ENCODE measurements around the gene GLRB.
A peak's percentile ranks its signal among the peaks of the same experiment; 100 is the strongest.
"Not testable (repeated sequence)": the region's sequence is repeated elsewhere in the genome, so short reads cannot be mapped to it uniquely, and the experiment has no call there.

The GLRB gene

DNA sequence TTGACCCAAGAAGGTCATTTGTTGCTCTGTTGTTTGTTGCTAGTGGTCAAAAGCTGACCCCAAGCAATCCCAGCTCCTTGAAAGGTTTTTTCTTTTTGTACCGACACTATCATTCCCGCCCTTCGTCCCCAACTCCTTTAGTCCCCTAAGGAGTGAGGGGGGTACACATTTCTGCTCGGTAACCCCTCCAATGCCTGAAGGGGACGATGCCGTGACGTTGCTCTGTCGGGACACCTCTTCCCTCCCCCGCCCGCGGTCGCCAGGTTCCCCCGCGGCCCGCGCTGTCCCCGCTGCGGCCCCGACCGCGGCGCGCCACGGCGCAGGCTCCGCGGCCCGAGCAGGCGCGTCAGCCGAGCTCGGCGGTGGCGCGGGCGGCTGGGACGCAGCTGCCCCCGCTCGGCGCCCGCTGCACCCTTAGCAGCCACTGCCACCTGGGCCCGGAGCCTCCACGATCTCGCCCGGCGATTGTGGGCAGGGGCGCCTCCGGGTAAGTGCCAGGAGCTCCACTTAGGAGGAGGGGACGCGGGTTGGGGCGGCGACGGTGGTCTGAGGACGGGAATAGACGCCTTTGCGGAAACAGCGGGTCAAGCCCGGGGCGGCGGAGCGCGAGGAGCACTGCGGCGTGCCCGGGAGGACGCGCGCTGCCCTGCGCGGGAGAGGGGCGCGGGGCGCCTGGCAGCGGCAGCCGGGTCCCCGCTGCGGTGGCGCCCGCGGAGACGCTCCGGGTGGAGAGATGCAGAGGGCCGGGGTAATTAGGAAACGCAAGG, at the start of gene GLRB:
Gene GLRB (plus strand): TSS at position 340 of the 767 bp plus-strand sequence. CDS start 1,875 bp downstream, outside the sequence.
- no peak for DNase-seq

DNA sequence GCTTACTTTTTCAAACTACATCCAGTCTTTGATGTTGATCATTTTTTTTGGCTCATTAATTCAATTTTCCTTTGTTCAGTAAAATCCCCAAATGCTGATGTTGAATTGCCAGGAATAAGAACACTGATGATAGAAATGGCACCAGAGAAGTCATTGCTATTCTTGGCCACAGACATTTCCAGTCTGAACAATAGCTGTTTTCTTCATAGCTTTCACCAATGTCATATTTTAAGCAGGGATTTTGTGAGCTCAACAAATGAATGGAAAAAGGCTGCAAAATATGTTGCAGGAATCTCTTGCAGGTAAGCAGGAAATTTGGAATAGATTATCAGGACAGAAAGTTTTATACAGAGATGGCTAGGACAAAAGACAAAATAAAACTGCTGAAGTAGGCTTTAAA, 40.5 kb upstream of the GLRB start:
- no peak for DNase-seq

DNA sequence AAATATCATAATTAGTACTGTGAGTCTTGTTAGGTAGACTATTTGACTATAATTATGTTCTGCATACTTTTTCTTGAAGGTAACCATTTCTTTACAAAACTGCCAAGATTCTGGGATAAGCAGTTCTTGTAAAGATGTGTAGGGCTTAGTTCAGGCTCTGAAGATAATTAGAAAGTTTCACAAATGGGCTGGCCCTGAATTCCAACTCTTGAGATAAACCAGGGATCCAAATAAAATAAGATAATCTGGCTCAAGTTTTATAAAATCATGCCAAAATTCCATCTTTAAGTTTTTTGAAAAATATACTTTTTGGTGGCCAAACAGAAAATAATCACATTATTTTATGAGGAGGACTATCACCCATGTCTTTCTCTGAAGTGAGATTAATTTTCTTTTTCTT, 35.5 kb upstream of the GLRB start:
- no peak for DNase-seq

DNA sequence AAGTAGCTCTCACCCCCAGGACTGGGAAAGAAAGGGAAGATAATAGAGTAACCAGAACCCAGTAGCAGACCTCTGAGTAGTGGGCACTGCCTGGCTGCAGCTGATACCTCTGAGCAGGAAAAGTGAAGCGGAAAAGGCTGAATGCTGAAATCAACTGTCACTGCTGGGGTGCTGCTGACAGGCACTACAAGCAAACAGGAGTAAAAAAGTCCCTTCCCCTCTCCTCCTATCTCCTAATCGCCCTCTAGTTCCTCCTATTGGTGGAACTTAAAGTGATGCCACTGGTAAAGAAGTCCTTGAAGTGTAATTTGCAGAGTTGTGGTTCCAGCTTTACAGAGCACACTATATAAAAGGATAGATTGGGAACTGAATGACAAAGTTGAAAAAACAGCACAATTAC, 32.8 kb upstream of the GLRB start:
- DNase-seq: no peak

DNA sequence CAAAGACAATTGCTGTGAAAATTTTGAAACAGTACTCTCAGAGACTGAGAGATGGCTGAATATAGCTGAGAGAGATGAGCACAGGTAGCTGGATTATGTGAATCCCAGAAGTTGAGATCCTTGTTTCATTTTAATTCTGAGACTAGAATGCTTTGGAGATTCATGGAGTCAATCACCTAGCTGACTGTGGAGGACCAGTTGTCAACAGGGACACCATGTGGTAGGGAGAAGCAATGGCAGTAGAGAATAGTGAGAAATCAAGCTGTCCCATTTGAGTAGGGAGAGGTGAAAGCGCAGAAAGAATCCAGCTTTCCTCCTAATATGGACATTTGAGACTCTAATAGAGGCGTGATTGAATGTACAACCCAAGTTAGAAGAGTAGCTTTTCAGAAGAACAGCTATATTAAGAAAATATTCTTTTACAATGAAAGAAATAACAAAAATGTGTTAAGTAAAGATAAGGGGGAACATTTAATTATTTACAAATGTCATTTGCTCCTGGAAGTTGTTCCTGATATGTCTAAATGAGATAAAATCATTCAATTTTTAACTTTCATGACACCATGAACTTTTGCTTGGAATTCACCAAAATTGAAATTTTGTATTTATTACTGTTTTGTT, 30.3 kb upstream of the GLRB start:
- peak; percentile 11 for DNase-seq

DNA sequence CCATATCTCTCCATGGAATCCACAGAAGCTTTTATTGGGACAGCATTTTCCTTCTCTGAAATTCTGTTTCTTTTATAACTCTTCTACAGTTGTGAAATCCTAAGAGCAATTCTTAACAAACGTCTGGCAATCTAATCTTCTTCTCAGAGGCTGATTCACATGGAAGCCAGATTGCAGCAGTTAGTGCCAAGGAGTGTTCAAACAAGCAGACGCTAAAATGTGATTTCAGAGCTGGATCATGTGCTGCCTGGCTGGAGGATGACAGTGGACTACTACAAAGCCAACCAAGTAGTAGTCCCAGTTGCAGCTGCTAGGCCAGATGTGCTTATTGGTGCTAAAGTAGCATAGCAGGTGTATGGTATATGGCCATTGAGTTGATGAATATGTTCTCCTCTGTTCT, 27.7 kb upstream of the GLRB start:
- no peak for DNase-seq

DNA sequence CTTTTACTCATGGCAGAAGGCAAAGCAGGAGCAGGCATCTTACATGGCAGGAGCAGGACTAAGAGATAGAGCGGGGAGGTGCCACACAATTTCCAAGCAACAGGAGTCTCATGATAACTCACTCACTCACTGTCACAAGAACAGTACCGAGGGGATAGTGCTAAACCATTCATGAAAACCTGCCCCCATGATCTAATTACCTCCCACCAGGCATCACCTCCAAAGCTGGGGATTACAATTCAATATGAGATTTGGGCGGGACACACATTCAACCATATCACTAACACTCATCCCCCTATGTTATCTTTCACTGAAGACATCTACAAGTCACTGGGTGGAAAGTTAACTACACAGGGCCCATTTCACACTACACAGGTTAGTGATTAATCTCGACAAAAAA, 25.4 kb upstream of the GLRB start:
- DNase-seq: no peak

DNA sequence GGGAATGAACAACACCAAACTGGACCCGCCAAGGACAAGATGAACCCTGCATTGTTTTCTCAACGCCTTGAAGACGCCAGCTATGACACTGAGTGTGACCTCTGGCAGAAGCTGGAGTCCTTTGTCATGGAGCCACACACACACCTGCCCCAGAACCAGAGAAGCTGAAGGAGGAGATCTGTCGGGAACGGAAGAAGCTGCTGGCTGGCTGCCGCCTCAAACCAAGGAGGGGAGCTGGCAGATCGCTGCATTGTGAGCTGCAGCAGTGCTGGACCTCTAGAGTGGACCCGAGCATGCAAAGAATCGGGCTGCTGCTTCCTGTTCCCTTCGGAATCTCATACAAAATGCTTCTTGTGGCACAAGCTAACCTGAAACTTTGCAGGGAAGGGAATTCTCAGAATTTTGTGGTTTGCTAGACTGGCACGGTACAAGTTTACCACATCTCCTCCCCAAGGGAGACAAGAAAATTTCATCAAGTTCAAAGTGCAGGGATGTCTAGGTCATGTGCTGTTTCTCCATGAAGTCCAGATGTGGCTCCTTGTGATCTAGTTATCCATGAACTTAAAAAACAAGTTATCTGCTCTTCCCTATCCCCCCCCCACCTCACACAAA, 23.4 kb upstream of the GLRB start:
- DNase-seq: peak; percentile 5

DNA sequence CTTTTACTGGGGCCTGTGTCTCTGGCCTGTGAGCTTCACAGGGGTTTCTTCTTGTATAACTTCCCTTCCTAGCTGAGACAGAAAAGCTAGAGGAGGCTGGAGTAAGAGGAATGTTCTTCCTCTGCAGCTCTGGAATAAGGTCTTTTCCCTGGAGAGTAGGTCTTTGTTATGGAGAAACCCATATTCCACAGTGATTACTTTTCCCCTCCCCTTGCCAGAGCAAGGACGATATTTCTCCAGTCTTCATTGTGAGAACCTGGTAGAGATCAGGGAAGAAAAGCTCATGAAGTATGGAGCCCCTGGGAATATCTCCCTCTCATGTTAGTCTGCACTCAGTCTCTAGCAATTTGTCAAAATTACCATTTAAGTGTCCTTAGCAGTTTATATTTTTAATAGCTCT, 18.7 kb upstream of the GLRB start:
- DNase-seq: no peak

DNA sequence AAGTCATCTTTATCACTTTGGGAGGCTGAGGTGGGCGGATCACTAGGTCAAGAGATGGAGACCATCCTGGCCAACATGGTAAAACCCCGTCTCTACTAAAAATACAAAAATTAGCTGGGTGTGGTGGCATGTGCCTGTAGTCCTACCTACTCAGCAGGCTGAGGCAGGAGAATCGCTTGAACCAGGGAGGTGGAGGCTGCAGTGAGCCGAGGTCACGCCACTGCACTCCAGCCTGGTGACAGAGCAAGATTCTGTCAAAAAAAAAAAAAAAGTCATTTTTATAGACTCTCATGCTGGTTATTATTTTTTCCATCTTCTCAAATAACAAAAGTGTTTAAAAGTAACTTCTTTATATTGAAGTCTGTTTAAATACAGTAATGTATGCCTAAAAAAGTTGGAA, 17.1 kb upstream of the GLRB start:
- DNase-seq: not testable (repeated sequence)

DNA sequence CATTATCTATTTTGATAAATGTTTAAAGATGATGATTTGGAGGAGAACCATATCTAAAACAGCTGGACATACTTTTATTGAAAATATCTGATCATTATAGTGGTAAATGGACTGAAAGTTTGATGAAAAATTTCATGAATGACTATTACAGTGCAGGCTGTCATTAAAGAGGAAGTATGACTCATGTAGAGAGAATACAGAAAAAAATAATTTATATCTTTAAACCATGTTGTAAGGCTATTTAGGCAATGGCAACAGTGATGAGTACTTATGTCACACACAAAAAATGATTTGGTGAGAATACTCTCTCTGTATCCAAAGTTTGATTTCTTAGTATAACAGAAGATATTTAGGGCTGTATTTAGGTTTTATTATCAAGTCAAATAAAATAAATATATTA, 3.9 kb upstream of the GLRB start:
- no peak for DNase-seq

DNA sequence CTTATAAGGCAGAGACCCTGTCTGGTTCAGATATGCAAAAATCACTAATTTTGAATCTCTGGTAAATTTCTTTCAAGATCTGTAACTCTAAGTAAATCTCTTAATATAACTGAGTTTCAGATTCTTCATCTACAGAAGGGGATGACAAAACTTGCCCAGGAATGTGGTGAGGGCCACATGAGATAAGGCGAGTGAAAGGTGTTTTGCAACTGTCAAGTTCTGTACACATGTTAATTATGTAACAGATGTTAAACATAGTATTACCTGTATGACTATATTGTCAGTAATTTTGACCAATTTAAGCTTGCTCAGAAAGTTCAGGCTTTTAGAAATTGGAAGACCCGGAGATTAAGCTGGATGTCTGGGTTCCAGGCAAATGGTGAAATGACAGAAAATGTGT, 549 bp upstream of the GLRB start:
- no peak for DNase-seq

DNA sequence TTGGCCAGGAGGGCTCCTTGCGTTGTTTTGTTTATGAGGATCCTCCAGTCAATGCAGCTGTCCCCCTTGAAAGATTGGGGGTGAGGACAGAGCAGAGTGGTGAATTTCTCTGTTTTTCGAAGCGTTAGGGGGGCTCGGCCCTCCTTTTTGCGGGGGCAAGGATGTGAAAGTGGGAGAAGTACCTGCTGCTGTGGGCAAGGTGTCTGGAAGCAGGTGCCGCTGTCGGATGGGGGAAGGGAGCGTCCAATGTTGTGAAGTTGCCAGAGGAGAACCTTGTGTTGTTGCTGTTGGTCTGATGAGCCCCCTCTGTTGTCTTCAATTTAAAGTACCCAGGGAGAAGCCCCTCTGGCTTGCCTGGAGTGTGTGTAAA, 613 bp downstream of the GLRB start:
- no peak for DNase-seq

DNA sequence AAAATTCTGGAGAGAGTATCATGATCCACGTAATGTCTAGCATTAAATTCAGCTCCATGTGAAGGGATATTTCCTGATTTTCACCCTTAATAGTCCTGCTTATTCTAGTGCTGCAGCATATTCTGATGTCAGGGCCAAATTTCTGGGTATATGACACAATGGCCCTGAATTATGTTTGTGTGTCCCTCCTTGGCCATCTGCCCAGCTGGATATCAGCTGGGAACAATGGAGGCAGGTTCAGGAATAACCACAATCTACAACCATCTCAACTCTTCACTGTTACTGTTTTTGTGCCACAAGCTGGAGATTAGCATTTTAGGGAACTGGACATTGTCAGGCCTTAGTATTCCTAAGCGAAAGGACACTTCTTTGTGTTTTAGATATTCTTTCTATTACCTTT, 3.5 kb downstream of the GLRB start:
- no peak for DNase-seq

DNA sequence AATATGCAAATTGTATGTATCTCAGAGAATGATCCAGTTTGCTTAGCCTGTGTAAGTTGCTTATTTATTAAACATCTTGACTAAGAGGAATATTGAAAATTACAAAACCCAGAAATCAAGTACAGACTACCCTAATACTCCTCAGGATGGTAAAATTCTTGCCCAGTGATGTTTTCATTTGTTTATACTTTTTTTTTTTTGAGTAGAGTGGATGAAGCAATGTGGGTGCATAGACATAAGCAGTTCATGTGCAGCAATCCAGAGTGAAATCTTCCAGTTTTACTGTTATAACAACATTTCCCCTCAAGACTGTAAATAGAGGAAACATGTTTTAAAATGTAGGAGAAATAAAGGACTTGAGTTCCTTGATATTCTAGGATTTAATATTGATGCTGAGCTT, 4.7 kb downstream of the GLRB start:
- DNase-seq: no peak

DNA sequence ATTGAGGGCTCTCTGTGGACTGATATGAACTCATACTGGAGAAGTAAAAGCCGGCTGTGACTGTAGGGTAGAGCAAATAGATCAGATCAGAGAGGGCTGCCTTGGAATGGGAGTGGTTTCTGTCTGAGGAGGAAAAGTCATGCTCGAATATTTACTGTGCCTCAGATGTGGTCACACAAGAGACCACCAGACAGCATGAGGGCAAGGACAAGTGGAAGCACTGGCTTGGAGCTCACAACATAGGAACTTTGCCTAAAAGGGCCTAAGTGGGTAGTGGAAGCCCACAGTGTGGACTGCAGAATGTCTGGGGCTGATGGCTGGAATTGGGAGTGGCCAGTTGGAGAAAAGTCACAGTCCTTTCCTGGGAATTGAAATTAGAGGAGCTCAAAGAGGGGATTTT, 19.8 kb downstream of the GLRB start:
- no peak for DNase-seq

DNA sequence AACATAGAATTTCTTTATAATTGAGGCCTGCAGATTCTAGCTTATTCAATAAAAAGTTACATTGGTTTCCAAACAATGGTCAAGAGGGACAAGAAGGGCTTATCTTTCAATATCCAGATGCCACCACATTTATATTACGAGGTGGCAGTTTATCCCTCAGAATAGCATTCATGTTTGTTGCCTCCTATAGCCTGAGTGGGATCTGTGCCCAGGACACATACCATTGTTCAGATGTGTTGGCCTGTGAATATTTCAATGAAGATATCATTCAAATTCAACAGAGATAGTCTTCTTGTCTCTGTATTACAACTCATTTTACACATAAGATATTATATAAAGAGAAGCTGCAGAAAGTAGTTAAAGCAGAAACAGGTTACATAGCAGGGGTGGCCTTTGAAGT, 20.5 kb downstream of the GLRB start:
- no peak for DNase-seq

DNA sequence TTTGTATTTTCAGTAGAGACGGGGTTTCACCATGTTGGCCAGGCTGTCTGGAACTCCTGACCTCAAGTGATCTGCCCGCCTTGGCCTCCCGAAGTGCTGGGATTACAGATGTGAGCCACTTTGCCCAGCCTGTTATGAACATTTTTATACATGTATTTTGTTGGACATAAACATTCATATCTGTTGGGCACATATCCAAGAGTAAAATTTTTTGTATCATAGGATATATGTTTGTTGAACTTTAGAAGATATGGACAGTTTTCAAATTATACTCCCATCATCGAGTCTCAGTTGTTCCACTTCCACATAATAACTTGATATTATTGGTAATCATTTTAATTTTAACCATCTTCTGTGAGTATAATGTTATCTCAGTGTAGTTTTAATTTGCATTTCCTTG, 23.6 kb downstream of the GLRB start:
- no peak for DNase-seq

DNA sequence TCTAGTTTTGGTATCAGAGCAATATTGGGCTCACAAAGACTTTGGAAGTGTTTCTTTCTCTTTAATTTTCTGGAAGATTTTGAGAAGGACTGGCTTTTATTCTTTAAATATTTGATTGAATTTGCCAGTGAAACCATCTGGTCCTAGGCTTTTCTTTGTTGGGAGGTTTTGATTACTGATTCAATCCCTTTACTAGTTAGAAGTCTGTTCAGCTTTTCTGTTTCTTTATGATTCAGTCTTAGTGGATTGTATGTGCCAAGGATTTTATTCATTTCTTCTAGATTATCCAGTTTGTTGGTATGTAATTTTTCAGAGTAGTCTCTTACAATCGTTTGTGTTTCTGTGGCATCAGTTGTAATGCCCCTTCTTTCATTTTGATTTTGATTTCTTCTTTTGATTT, 28.6 kb downstream of the GLRB start:
- no peak for DNase-seq

DNA sequence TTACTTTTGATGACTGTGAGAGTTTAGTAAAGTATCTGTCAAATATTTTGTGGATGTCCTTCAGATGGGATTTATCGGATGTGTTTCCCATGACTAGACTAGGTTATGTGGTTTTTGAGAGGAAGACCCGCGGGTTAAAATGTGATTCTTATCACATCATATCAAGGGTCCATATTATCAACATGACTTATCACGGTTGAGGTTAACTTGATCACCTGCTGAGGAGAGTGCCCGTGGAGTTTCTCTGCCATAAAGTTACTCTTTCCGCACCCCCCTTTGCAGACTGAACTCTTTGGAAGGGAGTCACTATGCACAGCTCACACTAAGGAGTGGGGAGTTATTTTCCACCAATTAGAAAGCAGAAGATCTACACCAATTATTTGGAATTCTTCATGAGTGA, 38.7 kb downstream of the GLRB start:
- no peak for DNase-seq

DNA sequence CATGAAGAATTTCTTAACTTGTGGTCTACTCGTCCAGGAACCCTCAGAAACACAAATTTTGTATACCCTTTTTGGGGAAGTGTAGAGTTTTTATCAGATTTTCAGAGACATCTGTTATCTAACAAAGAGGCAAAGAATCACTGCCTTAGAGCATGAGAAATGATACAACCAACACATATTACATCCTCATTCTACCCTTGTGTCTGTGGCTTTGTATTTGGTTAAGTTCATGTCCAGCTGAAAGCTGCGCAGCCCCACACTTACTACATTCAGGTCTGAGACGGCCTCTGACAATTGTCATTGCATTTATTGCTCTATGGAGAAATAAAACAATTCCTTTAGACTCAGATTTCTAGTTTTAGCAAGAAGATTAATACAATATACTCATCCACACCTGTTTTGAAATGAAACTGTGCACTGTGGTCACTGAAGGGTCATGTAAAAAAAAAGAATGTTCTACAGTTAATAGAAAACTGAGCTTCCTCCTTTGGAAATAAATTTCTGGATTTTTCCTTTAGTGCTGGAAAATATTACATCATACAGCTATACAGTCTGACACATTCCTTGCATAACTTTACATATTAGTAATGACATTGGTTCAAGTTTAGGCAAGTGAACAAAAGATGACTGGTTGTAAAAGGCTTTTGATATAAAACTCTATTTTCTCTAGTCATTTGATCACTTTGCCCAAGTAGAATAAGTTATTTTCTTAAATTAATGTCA, 39.8 kb downstream of the GLRB start:
- no peak for DNase-seq

DNA sequence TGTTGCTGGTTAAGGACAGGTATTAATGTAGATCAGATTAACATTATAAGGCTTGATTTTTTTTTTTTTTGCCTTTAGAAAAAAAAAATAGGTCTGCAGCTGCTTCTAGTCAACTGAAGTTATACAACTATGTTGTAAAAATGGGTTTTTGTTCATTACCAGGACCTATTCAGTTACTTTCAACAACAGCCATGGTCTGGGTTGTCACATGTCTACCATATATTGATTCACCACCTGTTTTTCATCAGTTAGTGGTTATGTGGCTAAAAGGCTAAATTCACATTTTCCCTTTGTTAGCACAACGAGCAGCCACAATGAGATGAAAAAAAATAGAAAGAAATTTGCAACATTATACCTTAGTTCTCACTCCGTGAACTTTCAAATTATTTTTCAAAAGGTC, 45.5 kb downstream of the GLRB start:
- no peak for DNase-seq

DNA sequence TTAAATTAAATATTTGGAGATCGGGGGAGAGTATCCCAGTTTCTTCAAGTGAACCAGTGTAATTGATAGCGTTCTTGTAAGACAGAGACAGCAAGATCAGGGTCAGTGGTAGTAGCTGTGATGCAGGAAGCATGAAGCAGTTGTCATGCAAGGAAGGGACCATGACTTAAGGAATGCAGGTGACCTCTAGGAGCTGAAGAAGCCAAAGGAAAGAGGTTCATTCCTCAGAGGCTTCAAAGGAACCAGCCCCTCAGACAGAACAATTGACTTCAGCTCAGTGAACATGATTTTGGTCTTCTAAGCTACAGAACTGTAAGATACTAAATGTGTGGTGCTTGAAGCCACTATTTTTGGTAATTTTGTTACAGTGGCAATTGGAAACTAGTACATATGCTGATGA, 51.6 kb downstream of the GLRB start:
- no peak for DNase-seq

DNA sequence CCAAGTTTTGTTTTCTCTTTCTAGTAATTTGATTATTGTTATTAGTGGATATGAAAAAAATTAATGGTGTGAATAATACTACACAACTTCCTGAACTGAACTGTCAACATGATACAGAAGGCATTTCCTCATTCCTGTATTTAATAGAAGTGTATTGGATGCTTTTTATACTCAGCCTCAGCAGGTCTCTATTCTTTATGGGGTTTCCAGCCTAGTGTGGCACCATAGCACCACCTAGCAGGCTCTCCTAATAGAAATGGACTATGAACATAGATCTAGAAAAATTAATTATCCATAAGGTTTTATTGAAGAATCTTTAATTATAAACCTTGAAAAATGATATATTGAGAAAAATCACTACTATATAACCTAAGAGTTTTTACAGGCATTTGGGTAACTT, 52.4 kb downstream of the GLRB start:
- no peak for DNase-seq
